Vagina (tissue), 2 donors: ENCODE results near the gene CGB2. TPM values are rescaled to one million over a fixed set of nuclear protein-coding genes. Genes with fewer than 3 reads are reported as not detected.

Source experiments
- DNase-seq, 2 donors: peaks; one replicate each; pipeline ENCODE4 v3.0.0-alpha.2; 2017; ENCODE audit errors: extremely low spot score in 2 of 2
- H3K27ac ChIP-seq: fragments of 200-600 bp; sonication (generic); one replicate; pipeline ENCODE4 v1.5.1; 2019
- H3K27me3 ChIP-seq: fragments of 200-600 bp; sonication (generic); one replicate; pipeline ENCODE4 v1.5.1; 2019
- H3K36me3 ChIP-seq, 2 donors: fragments of 200-600 bp; sonication (generic); one replicate each; pipeline ENCODE4 v1.5.1; 2017 to 2019
- H3K4me1 ChIP-seq: fragments of 200-600 bp; sonication (generic); one replicate; pipeline ENCODE4 v1.5.1; 2019
- H3K4me3 ChIP-seq, 2 donors: fragments of 200-600 bp; sonication (generic); 1 replicate in 1 of 2; 2 replicates in 1 of 2; pipeline ENCODE4 v1.5.1; 2016 to 2019
- H3K9me3 ChIP-seq: fragments of 200-600 bp; sonication (generic); one replicate; pipeline ENCODE4 v1.5.1; 2019
- CTCF ChIP-seq, 3 experiments: fragments of 450-650 bp in 2 of 3; fragments of 200-600 bp in 1 of 3; sonication (generic) in 1 of 3; IDR thresholded peaks; one replicate each; pipeline ENCODE4 v1.5.1; 2017 to 2019; ENCODE audit warnings: antibody characterized with exemption in 3 of 3, mild to moderate bottlenecking in 2 of 3, moderate library complexity in 2 of 3
- POLR2A ChIP-seq, 2 donors: fragments of 450-650 bp; IDR thresholded peaks; one replicate each; pipeline ENCODE4 v1.6.1; 2017; ENCODE audit warnings: antibody characterized with exemption in 2 of 2, mild to moderate bottlenecking in 2 of 2, moderate library complexity in 2 of 2
- POLR2AphosphoS5 ChIP-seq, 2 donors: sonication (generic); formaldehyde crosslinking; IDR thresholded peaks; one replicate each; pipeline ENCODE4 v1.9.0; 2017; ENCODE audit warnings: antibody characterized with exemption in 2 of 2, mild to moderate bottlenecking in 2 of 2, low read depth in 1 of 2; ENCODE audit not compliant: insufficient read depth in 1 of 2
- intact Hi-C: fragments of 100-400 bp; cut with DNase I; formaldehyde crosslinking; loops from one replicate; pipeline ENCODE4 v1.15.1; 2023
- total RNA-seq: library from RNA; depleted of rRNA; stranded (reverse); fragments of >200 nt; gene quantifications from one replicate; pipeline ENCODE4 v1.2.3, GENCODE V29; 2016

Gene CGB2
- total RNA-seq, 1 donor from 2014 or later, result not detected

- peaks cover 0 to 8% of the 10 kb centered on the region in 2 donors for H3K36me3 ChIP-seq
- H3K27me3 ChIP-seq, result no peaks in the 10 kb centered on the region
- peaks cover 13% of the 10 kb centered on the region for H3K4me1 ChIP-seq
- no peak for DNase-seq
- H3K4me3 ChIP-seq, result no peak overlapping the region
- no peak overlapping the region for H3K27ac ChIP-seq
- intact Hi-C loops, result loop anchor here (10.0 kb wide), 1 partner anchor 147 kb away; no protein-coding TSS in a partner anchor
- TF ChIP-seq POLR2A (IDR thresholded peaks at IDR 0.05) (no peak), CTCF (IDR thresholded peaks at IDR 0.05) (no peak), POLR2AphosphoS5 (IDR thresholded peaks at IDR 0.05; ENCODE audit: insufficient read depth in 1 of 2, low read depth in 1 of 2) (no peak)
- H3K9me3 ChIP-seq, result no peaks in the 10 kb centered on the region
Observed at GRCh38 chr19:48997972-48998371, 33.7 kb upstream of the CGB2 start.

- intact Hi-C loops, result loop anchor here (10.0 kb wide), 1 partner anchor 145 kb away; no protein-coding TSS in a partner anchor
- Histone ChIP-seq H3K27ac (no peak overlapping the region), H3K27me3 (no peaks in the 10 kb centered on the region), H3K4me3 (no peak overlapping the region), H3K4me1 (peaks cover 5% of the 10 kb centered on the region), H3K9me3 (no peaks in the 10 kb centered on the region), H3K36me3 (peaks cover 6 to 24% of the 10 kb centered on the region in 2 donors)
- TF ChIP-seq POLR2AphosphoS5 (IDR thresholded peaks at IDR 0.05; ENCODE audit: insufficient read depth in 1 of 2, low read depth in 1 of 2) (no peak), CTCF (IDR thresholded peaks at IDR 0.05) (peak in 1 of 3 experiments; percentile 32)
- no peak for DNase-seq
Observed at GRCh38 chr19:48999481-49000325, 32.0 kb upstream of the CGB2 start.

DNA sequence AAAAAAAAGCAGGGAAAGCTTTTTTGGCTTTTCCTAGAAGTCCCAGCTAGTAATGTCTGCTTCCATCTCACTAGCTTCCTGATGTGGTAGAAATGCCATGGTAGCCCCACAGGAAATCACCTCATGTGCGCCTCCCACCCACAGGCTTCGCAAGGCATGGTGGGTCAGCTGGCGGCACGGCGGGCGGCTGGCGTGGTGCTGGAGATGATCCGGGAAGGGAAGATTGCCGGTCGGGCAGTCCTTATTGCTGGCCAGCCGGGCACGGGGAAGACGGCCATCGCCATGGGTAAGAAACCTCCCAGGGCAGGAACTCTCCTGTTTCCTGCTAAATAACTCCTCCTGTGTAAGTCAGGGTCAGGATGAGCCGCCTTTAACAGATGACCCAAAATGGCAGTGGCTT lies 27.6 kb upstream of the CGB2 start:
- Histone ChIP-seq H3K4me1 (no peaks in the 10 kb centered on the region), H3K4me3 (no peak overlapping the region), H3K27ac (no peak overlapping the region), H3K9me3 (no peaks in the 10 kb centered on the region), H3K36me3 (peaks cover 6 to 55% of the 10 kb centered on the region in 2 donors), H3K27me3 (no peaks in the 10 kb centered on the region)
- DNase-seq, result no peak
- intact Hi-C loops, result no loop called here
- TF ChIP-seq POLR2AphosphoS5 (IDR thresholded peaks at IDR 0.05; ENCODE audit: insufficient read depth in 1 of 2, low read depth in 1 of 2), result no peak
- no peak for TF ChIP-seq CTCF (IDR thresholded peaks at IDR 0.05)
- TF ChIP-seq POLR2A (IDR thresholded peaks at IDR 0.05), result no peak

DNA sequence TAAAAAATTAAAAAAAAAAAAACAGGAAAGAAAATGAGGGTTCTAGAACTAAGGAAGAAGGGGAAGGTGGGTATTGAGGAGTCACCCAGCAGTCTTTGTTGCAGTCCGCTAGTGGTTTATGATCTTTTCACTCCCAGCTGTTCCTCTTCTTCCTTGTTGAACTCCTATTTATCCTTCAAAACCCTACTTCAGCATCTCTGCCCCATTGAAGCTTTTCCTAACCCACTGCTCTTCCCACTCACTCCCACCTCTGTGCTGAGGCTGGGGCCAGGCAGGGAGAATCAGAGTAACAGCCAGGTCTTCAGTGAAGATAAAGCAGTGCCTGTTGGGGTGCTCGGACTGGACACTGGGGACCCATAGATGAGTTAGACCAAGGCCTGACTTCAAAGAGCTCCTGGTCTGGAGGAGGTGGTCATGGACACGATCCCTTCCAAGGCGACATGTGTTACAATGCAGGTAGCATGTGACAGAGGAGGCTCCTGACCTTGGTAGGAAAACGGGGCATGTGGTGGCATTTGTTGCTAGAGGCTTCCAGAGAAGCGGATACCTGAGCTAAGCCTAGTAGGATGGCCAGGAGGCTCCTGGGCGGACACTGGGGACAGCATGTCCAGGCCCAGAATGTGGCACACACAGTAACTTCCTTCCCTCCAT lies 26.6 kb upstream of the CGB2 start:
- Histone ChIP-seq H3K27ac (no peak overlapping the region), H3K4me3 (no peak overlapping the region), H3K4me1 (no peaks in the 10 kb centered on the region), H3K36me3 (peaks cover 6 to 64% of the 10 kb centered on the region in 2 donors), H3K27me3 (no peaks in the 10 kb centered on the region), H3K9me3 (no peaks in the 10 kb centered on the region)
- intact Hi-C loops, result no loop called here
- TF ChIP-seq POLR2A (IDR thresholded peaks at IDR 0.05) (no peak), CTCF (IDR thresholded peaks at IDR 0.05) (no peak), POLR2AphosphoS5 (IDR thresholded peaks at IDR 0.05; ENCODE audit: insufficient read depth in 1 of 2, low read depth in 1 of 2) (no peak)
- no peak for DNase-seq
